CD4-positive, alpha-beta T cell treated with Interleukin-2 at 100 ng/mL for 4 hours (primary cell): ENCODE results near the gene TBC1D3E.
"Not testable (repeated sequence)": the region's sequence is repeated elsewhere in the genome, so short reads cannot be mapped to it uniquely, and the experiment has no call there.

Source experiments
- DNase-seq: peaks from one replicate; pipeline ENCODE4 v3.0.0-alpha.2; 2020; ENCODE audit warnings: low spot score

Gene TBC1D3E

DNA sequence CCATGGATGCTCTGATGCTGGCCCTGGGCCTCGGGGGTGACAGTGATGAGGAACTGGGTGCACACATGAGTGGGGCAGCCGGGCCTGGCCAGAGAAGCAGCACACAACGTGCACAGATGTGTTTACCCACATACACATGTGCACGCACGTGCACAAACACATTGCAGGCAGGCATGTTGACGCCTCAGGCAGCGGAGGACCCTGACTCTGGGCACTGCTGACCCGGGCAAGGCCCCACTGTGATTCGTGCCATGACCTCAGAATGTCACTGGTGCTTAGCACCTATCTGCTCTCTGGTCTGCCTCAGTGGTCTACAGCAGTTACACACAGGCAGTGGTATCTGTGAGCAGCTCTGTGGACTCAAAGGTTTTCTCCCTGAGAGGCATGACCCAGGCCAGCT lies at the start of gene TBC1D3E:
TSS of gene TBC1D3E (plus strand) at position 301 of the 400 bp plus-strand sequence. CDS start 1,545 bp downstream, outside the sequence.
- not testable (repeated sequence) for DNase-seq

- DNase-seq = not testable (repeated sequence)
Observed at GRCh38 chr17:38087344-38087743, 40.4 kb upstream of the TBC1D3E start.

DNA sequence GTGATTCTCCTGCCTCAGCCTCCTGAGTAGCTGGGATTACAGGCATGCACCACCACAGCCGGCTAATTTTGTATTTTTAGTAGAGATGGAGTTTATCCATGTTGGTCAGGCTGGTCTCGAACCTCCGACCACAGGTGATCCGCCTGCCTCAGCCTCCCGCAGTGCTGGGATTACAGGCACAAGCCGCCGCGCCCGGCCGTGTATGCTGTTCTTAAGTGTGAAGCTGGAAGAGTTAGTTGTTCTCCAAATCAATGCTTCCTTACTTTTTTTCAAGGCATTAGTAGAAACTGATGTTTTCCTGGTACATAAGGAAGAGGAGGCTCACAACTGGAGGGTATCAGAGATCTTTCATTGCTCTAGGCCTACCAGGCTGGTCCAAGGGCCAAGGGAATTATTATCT lies 39.6 kb upstream of the TBC1D3E start:
- DNase-seq = not testable (repeated sequence)

DNA sequence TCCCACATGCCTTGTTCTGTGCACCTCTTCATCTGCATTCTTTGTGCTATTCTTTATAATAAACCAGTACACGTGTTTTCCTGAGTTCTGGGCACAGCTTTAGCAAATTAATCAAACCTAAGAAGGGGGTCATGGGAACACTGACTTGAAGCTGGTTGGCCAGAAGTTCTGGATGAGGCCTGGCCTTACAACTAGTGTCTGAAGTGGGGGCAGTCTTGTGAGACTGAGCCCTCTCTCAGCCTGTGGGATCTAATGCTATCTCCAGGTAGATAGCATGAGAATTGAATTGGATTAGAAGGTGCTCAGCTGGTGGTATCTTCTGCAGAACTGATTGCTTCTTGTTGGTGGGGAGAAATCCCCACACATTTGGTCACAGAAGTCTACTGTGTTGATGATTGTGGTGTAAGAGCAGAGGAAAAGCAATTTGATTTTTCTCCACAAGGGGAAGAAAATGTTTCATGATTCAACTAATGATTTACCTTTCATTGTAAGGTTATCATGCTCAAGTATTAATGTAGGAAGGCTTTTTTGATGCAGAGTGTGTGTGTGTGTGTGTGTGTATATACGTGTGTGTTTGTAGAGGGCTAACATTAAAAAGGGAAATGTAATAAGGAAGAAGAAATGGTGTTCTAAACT lies 33.6 kb upstream of the TBC1D3E start:
- not testable (repeated sequence) for DNase-seq

DNA sequence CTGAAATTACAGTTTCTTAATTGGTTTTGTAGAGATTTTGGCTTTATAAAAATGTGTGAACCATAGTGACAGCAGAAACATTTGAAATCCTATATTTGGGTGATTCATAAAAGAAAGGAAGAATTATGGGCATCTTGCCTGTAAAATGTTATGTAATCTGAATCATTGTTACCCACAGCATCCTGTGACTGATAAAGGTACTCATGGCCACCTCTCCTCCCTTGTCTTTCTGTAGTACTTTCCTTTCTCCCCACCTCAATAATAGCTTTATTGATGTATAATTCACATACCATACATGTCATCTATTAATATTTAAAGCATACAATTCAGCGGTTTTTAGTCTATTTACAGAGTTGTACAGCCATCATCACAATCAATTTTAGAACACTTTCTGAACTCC lies 28.5 kb upstream of the TBC1D3E start:
- not testable (repeated sequence) for DNase-seq

GRCh38 chr17:38119829-38120228 lies 7.9 kb upstream of the TBC1D3E start:
- DNase-seq = not testable (repeated sequence)

- not testable (repeated sequence) for DNase-seq
Observed at GRCh38 chr17:38134860-38135259, 7.1 kb downstream of the TBC1D3E start.
